AG09319 (cell line): ENCODE measurements around the gene TRIM2.

Experiments
- DNase-seq: peaks from one replicate; pipeline ENCODE4 v3.0.0-alpha.2; 2010; ENCODE audit warnings: low read depth; ENCODE audit errors: extremely low read depth
- TF ChIP-seq, protein P1 (sequence below): IDR thresholded peaks from 2 replicates; pipeline ENCODE4 v1.5.1; 2011; ENCODE audit warnings: low read depth, mild to moderate bottlenecking, inconsistent platforms, low read length, moderate library complexity

Gene TRIM2

DNA sequence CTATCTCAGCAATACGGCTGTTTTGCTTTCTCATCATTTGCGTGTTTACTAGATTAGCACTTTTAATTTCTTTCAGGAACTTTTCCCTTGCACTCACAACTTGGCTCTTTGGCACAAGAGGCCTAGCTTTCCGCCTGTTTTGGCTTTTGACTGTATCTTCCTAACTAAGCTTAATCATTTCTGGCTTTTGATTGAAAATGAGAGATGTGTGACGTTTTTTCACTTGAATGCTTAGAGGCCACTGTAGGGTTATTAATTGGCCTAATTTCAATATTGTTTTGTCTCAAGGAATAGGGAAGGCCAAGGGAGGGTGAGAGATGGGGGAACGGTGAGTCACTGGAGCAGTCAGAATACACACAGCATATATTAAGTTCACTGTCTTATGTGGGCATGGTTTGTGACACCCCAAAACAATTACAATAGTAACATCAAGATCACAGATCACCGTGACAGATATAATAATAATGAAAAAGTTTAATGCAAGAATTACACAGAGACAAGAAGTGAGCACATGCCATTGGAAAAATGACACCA is 167.5 kb downstream of the TRIM2 start:
- DNase-seq, result no peak
- TF ChIP-seq, protein P1, sequence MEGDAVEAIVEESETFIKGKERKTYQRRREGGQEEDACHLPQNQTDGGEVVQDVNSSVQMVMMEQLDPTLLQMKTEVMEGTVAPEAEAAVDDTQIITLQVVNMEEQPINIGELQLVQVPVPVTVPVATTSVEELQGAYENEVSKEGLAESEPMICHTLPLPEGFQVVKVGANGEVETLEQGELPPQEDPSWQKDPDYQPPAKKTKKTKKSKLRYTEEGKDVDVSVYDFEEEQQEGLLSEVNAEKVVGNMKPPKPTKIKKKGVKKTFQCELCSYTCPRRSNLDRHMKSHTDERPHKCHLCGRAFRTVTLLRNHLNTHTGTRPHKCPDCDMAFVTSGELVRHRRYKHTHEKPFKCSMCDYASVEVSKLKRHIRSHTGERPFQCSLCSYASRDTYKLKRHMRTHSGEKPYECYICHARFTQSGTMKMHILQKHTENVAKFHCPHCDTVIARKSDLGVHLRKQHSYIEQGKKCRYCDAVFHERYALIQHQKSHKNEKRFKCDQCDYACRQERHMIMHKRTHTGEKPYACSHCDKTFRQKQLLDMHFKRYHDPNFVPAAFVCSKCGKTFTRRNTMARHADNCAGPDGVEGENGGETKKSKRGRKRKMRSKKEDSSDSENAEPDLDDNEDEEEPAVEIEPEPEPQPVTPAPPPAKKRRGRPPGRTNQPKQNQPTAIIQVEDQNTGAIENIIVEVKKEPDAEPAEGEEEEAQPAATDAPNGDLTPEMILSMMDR, result no peak

DNA sequence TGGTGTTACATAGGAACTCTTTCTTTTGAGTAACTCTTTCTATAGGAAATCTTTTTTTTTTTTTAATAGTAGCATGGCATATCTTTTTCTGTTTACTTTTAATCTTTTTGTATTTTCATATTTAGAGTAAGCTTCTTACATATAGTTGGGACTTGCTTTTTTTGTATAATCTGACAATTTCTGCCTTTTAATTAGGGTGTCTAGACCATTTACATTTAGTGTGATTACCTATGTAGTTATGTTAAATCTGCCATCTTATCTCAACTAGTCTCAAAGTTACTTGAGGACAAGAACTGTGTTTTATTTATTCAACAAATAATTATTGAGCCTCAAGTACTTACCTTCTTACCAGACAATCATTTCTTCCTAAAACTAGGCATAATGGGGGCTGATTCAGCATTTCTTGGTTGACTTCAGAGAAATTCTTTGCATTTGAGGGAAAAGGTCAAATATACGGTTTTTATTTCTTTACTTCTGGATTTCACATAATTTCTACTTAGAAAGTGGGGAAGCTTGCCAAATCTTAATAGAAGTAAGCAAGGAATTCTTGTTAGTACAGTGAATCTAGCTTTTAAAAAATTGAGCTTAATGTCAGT is 168.8 kb downstream of the TRIM2 start:
- DNase-seq, result no peak
- TF ChIP-seq, protein P1, result no peak

DNA sequence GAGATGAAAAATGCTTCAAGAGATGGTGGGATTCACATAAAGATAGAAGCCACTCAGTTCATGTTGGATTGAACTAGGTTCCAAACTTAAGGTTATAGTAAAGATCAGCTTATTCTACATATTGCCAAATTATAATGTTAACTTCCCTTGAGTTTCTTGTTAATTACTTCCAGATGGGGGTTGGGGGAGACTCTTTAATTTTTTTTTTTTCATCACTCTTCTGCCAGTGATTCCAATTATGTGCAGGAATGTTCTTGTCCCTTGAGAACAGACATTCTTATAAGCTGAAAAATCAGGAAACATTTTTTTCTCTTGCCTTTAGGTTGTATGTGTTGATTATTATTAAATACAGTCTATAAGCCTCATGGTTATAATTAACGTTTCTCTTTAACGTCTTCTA is 170.2 kb downstream of the TRIM2 start:
- TF ChIP-seq, protein P1, result no peak

DNA sequence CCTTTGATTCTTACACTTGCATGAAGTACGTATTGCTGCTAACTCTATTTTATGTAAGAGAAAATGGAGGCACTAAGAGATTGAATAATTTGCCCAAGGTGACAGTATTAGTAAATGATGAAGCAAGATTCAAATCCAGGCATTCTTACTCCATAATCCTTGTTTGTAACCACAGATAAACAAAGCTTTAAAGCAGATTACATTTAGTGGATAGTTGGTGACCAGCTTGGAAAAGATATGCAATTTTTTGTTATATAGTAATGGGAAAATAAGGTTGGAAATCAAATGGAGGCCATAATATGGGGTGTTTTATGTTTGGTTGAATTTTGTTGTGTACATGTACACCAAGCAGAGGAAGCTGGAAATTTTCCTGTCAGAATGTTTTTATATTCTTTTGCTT is 171.1 kb downstream of the TRIM2 start:
- DNase-seq, result no peak
- TF ChIP-seq, protein P1, result no peak

More for the DNA sequence above, 170.2 kb downstream of the TRIM2 start:
- peak; percentile 24 for DNase-seq

DNA sequence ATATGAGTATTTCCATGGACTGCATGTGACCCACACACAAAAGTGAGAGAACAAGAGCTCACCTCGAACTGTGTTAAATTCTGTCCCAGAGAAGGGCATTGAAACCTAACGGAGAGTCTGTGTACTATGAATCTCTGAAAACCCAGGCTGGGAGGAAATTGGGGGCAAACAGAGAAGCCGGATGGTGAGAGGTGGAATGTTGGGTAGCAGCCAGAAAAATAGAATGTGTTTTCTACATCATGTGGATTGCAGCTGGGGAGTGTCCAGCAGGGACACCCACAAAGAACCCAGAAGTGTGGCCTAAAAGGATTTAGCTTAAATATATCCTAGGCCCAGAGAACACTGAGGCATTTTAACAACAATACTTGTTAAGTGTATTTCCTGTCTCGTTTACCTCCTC is 178.9 kb downstream of the TRIM2 start:
- TF ChIP-seq, protein P1, result no peak
- DNase-seq, result no peak

DNA sequence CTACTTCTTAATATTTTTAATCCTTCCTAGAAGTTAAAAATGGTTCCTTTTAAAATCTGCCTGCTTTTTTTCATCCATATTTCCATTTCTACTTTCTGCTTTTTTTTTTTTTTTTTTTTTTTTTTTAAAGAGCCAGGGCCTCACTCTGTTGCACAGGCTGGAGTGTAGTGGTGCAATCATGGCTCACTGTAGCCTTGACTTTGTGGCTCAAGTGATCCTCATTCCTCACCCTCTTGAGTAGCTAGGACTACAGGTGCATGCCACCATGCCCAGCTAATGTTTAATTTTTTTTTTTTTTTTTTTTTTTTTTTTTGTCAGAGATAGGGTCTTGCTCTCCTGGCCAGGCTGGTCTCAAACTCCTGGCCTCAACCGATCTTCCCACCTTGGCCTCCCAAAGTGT is 179.9 kb downstream of the TRIM2 start:
- DNase-seq, result no peak
- TF ChIP-seq, protein P1, result no peak

DNA sequence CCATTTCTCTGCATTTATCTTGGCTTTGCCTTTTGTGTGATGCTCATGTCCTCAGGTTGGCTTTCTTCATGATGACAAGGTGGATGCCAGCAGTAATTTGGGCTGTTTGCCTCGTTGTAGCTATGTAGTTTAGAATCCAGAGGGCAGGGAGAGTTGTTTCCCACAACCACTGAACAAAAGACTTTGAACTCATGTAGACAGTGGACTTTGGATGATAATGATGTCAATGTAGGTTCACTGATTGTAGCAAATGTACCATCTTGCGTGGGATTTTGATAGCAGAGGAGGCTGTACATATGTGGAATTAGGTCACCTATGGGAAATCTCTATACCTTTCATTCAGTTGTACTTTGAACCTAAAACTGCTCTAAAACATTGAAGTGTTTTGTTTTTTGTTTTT is 181.5 kb downstream of the TRIM2 start:
- TF ChIP-seq, protein P1, result no peak
- no peak for DNase-seq
